ENCODE data around the gene CCR5.
"Not testable (repeated sequence)": the region's sequence is repeated elsewhere in the genome, so short reads cannot be mapped to it uniquely, and the experiment has no call there.

Gene CCR5

DNA sequence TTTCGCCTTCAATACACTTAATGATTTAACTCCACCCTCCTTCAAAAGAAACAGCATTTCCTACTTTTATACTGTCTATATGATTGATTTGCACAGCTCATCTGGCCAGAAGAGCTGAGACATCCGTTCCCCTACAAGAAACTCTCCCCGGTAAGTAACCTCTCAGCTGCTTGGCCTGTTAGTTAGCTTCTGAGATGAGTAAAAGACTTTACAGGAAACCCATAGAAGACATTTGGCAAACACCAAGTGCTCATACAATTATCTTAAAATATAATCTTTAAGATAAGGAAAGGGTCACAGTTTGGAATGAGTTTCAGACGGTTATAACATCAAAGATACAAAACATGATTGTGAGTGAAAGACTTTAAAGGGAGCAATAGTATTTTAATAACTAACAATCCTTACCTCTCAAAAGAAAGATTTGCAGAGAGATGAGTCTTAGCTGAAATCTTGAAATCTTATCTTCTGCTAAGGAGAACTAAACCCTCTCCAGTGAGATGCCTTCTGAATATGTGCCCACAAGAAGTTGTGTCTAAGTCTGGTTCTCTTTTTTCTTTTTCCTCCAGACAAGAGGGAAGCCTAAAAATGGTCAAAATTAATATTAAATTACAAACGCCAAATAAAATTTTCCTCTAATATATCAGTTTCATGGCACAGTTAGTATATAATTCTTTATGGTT, at the start of gene CCR5:
Gene CCR5 (plus strand): TSS at position 108 of the 680 bp plus-strand sequence. CDS start 1,957 bp downstream, outside the sequence.
- no peak for DNase-seq

DNA sequence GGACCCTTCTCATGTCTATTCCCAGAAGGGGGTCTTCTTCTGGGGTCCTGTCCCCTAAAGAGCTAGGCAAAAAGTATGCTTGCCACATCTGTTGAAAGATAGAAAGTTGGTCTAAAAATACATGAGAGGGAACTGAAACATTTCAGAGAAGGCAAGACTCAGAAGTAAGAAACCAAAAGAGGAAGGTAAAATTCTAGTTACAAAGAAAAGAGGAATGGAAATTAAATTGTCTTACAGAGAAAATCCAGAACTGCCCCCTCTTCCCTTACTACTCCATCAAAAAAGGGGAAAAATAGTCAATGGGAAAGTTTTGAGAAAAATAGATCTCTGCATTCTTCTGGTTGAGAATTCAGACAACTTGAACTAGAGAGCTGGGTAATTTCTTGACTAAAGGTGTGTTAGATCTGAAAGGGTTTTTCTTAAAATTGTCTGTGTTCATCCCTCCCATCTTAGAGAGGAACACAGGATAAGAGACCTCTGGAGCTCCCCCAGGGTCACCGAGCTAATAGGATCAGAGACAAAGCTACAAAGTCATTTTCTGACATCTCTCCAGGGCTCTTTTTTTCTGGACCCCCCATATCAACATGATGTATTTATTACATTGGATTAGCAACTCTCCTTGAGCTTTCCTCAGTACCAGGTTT, 49.2 kb upstream of the CCR5 start:
- no peak for DNase-seq

DNA sequence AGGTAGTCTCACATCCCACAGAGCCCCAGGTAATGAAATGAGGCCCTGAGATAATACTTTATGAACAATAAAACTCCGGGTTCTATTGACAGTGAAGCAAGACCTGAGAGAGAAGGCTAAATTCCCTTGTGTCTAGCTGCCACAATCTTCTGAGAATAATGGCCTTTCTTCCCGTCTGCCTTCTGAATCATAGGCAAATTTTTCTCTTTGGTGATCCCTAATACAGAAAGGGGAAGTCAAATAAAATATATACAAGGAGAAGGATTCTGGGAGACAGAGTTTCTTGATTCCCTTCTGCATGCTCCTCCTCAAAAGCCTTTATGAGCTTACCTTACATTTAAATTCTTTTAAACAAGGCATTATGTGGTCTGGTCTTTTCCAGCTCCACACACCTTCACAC, 46.7 kb upstream of the CCR5 start:
- no peak for DNase-seq

DNA sequence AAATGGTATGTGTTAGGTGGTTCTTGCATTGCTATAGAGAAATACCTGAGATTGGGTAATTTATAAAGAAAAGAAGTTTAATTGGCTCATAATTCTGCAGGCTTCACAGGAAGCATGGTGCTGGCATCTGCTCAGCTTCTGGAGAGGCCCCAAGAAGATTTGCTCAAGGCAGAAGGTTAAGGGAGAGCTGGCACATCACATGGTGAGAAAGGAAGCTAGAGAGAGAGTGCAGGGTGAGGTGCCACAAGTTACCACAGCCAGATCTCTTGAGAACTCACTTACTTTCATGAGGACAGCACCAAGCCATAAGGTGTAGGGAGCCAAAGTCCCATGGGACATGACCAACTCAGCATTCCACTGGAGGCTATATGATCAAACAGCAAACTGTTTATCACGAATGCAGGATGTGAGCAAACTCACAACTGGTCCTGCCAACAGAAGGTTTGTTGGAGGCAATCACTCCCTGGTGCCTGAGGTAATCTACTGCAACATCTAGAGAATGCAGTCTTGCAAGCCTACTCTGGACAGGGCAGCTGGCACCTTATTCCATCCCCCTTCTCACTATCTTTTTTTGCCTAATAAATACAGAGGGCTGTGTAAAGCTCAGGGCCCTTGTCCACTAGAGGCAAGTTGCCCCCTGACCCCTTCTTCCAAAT, 45.0 kb upstream of the CCR5 start:
- DNase-seq: no peak

DNA sequence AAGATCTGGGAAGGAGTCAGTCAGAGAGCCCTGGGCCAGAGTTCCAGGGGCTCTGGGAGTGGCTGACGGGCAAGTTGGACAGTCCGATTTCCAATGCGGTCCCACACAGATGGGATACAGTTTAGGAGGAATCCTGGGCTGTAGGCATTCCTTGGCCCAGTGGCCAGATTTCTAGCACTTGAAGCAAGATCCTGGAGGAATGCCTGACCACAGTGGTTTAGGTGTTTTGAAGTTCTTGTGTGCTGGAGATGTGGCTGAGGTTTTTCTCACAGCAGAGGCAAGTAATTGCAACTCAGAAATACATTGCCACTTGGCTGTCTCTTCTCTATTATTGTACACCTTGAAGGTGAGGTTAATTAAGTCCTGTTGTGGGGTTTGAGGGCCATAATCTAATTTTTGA, 40.1 kb upstream of the CCR5 start:
- DNase-seq: not testable (repeated sequence)

DNA sequence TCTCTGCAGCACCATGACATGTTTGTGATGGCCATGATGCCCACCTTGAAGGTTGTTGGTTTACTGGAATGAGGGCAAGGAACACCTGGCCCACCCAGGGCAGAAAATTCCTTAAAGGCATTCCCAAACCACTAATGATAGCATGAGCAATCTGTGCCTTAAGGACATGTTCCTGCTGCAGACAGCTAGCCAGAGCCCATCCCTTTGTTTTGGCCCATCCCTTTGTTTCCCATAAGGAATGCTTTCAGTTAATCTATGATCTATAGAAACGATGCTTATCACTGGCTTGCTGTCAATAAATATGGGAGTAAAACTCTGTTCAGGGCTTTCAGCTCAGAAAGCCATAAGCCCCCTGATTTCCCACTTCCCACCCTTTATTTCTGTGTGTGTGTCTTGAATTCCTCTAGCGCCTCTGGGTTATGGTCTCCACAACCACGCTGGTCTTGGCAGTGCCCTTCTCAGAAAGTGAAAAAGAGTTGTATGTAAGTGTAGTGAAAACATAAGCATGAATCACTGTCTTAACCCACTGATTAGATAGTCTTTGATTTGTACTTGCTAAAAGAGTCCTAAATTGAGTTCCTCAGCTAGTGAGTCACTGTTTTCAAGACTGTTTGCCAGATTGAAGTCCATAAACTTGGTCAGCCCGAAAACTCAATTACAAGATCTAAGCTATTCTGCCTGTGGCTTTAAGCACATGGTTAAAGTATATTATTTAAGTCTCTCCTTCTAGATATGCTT, 35.8 kb upstream of the CCR5 start:
- DNase-seq: no peak

DNA sequence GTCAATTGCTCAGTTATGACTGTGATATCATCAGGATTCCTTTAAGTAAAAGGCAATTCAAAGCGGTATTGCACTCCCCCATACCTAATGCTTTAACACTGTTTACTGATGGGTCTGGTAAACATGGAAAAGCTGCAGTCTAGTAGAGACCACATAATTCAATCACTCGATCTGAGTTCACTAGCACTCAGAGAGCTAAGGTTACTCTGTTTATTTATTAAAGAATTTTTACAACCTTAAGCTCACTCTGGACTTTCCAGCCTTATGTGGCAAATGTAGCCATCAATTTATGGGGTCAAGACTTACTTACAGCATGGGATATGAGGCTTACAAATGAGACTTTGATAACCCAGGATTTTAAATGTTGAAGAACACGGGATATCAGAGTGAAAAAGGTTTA, 35.2 kb upstream of the CCR5 start:
- no peak for DNase-seq

DNA sequence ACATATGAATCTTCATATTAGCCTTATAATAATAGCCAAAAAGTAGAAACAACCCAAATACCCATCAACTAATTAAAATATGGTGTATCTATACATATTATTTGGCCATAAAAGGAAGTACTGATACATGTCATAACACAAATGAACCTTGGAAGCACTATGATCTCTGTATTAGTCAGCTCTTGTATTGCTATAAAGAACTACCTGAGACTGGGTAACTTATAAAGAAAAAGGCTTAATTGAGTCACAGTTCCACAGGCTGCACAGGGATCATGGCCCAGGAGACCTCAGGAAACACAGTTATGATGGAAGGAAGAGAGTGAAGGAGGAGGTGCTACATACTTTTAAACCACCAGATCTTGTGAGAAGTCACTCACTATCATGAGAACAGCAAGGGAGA, 32.8 kb upstream of the CCR5 start:
- DNase-seq: no peak

DNA sequence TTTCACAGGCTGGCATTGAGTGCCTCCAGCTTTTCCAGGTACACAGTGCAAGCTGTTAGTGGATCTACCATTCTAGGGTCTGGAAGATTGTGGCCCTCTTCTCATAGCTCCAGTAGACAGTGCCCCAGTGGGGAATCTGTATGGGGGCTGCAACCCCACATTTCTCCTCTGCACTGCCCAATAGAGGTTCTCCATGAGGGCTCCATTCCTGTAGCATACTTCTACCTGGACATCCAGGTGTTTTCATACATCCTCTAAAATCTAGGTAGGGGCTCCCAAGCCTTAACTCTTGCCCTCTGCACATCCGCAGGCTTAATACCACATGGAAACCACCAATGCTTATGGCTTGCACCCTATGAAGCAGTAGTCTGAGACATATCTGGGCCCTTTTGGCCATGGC, 31.9 kb upstream of the CCR5 start:
- DNase-seq: no peak

DNA sequence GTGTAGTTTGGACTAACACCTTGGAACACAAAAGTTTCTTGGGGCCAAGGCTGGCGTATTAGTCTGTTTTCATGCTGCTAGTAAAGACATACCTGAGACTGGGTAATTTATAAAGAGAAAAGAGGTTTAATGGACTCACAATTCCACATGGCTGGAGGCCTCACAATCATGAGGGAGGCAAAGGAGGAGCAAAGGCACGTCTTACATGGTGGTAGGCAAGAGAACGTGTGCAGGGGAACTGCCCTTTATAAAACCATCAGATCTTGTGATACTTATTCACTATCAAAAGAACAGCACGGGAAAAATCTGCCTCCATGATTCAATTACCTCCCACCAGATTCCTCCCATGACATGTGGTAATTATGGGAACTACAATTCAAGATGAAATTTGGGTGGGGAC, 26.3 kb upstream of the CCR5 start:
- DNase-seq: no peak

DNA sequence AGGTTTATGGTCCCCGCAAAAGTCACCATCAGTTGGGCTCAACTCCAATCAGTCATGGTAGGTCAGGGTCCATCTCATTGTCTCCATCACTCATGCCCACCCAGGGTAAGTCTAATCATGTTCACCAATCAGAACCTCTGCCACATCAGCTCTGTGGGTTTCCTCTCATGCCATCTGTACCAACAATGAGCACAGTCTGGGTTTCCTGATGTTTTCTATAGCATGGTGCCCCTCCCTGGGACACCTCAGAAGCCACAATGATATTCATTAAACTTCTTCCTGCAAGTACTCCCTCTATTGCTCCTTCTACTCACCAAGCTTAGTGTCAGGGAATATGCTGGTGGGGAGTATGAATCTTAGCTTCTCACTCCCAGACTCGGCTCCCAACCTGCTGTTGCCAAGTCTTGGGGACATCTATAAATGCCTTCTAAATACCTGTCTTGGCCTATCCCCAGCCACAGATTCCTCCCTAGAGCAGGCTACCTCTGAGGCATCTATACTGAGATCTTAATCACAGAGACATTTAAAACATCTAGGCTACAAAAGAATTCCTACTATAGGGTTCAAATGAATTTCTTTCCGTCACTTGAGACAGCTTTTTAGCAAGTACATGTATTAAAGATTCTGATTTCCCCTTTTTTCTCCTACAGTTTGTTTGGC, 21.8 kb upstream of the CCR5 start:
- no peak for DNase-seq

DNA sequence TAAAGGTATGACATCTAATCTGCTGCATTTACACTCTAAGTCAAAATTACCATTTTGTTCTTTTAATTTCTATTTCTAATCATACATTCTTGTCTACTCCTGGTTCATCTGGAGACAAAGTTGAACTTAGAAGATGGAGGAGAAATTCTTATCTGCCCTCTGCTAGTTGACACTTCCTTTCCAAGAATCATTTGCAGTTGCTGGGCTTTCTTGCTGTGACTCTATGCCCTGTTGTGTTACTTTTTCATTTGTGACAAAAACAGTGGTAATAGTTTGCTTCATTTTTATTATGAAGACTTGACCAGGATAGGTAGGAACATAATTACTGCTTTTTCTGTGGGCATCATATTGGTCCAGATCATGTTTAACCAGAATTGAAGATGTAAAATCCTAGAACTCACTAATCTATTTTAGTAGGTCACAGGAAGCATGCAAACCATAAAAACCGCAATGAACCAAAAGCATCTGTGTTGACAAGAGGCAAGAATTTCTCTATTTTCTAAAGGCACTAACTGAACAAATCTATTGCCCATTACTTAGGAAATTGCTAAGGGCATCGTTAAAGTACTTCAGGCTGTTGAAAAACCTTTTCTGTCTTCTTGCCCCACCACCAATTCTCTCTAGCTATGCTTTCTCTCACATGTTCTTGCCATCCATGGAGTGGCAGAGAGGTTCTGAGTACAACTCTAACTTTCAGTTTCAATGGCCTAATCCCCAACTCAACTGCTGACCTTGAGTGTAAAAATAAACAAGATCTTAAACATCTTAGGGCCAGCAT, 21.1 kb upstream of the CCR5 start:
- DNase-seq: no peak

DNA sequence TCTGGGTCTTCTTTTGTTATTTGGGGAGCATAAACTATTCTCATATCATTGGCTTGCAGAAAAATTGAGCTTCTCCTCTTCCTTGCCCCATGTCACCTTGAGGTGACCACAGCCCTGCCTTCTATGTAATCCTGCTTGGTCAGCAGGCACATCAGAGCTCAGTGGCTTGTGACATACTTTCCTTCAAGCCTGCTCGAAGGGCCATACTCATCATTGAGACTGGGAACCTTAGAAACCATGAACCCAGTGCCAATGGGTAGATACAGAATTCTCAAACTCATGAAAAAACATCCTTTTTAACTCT, 20.5 kb upstream of the CCR5 start:
- DNase-seq: no peak

DNA sequence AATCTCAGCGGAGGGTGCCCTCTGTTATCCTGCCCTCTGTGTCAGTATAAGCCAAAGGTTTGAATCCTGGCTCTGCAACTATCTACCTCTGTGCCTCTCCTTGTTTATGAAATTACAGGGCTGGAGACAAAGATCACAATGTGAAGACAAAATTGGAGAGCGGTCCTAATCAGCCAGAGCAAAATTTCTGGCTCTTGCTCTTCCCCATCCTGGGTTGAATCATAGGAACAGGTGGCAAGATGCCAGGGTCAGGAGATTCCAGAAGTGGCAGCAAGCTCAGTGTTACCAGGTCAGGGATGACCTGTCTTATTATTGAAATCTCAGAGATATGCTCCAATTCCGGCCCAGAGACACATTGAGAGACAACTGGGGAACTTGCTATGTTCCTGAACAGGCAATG, 19.1 kb upstream of the CCR5 start:
- DNase-seq: no peak

DNA sequence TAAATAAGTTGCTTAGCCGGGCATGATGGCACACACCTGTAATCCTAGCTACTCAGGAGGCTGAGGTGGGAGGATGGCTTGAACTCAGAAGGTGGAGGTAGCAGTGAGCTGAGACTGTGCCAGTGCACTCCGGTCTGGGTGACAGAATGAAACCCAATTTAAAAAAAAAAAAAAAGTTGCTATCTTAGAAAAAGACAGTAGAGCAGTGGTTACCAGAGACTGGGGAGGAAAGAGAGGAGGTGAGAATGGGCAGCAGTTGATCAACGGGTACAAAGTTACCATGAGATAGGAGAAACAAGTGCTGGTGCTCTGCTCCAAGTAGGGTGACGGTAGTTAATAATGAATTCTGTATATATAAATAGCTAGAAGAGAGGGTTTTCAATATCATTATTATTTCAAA, 17.7 kb upstream of the CCR5 start:
- DNase-seq: no peak

DNA sequence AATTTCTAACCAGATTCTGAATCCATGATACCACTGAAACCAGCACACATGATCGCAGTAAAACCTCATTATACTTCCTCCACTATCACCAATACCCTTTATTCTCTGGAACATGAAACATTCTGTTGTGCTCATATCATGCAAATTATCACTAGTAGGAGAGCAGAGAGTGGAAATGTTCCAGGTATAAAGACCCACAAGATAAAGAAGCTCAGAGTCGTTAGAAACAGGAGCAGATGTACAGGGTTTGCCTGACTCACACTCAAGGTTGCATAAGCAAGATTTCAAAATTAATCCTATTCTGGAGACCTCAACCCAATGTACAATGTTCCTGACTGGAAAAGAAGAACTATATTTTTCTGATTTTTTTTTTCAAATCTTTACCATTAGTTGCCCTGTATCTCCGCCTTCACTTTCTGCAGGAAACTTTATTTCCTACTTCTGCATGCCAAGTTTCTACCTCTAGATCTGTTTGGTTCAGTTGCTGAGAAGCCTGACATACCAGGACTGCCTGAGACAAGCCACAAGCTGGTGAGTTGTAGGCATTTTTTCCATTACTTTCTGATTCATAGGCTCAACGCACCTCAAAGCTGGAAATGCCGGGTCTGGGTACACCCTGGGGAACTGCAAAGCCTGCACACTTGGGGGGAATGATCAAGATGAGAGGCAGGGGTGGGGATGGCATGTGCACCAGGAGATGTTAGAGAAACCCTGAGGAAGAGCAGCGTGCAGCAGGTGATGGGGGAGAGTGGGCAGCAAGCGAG, 16.9 kb upstream of the CCR5 start, which contains the start of gene CCR2:
Gene CCR2 (plus strand): TSS at position 465 of the 764 bp plus-strand sequence. CDS start 3,417 bp downstream, outside the sequence.
- no peak for DNase-seq

DNA sequence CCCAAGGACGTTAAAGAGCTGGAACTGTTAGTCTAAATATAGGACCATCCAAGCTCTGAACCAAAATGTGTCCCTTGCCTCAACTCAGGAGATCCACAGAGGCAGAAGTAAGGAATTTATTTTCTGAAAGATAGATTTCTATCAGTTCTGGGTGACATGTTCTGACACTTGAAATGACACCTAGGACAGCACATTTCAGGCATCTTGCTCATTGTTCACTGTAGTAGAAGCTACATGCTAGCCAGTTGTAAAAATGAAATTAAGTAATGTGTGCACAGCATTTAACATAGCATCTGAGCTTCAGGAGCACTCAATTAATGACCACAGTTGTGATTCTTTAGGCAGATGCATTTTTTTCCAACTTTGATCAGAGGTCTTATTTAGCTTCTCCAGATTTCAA, 16.3 kb upstream of the CCR5 start:
- no peak for DNase-seq

DNA sequence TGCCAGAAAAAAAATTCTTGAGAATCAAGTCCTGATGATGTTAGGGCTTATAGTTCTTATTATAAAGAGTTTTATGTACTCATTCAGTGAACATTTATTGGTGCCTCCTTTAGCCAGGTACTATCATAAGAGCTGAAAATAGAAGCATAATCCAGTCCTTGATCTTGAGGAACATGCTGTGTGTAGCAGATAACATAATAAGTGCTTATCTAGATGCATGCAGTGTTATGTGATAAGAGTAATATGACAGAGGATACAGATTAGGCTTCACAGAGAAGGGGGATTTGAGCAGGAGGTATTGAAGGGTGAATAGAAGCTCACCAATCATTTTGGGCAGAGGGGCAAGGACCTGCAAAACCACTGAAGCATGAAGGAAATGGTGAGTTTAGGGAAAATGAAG, 15.8 kb upstream of the CCR5 start:
- no peak for DNase-seq

DNA sequence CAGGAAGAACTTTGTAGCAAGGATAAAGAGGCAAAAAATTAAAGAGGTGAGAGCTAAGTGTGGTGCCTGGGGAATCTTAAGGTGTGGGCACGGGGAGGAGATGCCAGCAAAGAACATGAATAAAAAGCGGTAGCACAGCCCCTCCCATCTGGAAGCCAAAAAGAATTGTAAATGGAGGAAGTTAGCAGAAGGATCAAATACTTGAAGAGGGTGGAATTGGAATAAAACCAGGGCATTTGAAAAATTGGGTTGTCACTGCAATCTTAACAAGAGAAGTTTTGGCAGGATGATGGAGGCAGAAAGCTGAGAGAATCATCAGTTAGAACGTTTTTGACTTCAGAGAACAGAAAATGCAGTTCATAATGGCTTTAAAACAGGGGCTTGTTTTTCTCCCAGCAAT, 14.5 kb upstream of the CCR5 start:
- DNase-seq: no peak

DNA sequence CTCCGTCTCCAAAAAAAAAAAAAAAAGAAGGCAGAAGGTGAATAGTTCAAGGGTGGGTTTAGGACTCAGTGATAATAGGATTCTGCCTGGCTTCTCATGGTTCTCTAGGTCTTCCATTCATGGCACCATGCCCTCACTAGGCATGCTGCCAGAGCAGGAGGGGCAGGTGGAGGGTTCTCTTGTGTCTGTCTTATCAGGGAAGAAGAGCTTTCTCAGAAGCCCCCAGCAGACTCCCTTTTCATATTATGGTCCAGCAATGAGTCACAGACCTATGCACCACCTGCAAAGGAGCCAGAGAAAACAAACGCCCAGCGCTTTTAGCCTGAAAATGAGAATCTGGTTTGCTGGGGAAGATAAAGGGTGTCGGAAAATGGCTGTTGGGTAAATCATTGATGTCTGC, 13.8 kb upstream of the CCR5 start:
- no peak for DNase-seq

DNA sequence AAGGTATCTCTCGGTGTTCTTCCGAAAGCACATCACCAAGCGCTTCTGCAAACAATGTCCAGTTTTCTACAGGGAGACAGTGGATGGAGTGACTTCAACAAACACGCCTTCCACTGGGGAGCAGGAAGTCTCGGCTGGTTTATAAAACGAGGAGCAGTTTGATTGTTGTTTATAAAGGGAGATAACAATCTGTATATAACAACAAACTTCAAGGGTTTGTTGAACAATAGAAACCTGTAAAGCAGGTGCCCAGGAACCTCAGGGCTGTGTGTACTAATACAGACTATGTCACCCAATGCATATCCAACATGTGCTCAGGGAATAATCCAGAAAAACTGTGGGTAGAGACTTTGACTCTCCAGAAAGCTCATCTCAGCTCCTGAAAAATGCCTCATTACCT, 12.3 kb upstream of the CCR5 start:
- no peak for DNase-seq

All from amniotic stem cell (primary cell).